Fibroblast of peridontal ligament (primary cell): ENCODE data around the gene CEBPB.
"Not testable (repeated sequence)": the region's sequence is repeated elsewhere in the genome, so short reads cannot be mapped to it uniquely, and the experiment has no call there.

ENCODE experiments used
- DNase-seq: peaks from one replicate; pipeline ENCODE4 v3.0.0-alpha.2; 2010; ENCODE audit errors: extremely low read depth

CEBPB gene

DNA sequence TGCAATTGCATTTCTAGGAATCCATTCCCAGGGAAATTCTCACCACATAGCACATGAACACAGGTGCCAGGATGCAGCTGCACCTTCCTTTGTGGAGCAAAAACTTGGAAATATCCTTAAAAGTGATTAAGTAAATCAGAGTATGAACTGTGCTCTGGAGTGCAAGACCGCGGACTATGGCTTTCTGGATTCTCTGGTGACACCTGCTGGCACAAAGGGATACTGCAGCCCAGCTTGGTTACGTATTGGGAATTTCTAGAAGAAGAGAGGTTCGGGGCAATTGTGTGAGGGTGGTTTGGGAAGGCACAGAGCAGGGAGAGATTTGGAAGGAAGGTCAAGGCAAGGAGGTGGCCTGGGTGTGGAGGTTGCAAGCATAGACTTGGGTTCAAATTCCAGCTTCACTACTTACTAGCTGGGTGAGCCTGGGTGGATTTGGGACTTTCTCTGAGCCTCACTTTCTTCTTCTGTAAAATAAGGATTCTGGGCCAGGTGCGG lies 21.3 kb upstream of the CEBPB start:
- DNase-seq: peak; percentile 88

DNA sequence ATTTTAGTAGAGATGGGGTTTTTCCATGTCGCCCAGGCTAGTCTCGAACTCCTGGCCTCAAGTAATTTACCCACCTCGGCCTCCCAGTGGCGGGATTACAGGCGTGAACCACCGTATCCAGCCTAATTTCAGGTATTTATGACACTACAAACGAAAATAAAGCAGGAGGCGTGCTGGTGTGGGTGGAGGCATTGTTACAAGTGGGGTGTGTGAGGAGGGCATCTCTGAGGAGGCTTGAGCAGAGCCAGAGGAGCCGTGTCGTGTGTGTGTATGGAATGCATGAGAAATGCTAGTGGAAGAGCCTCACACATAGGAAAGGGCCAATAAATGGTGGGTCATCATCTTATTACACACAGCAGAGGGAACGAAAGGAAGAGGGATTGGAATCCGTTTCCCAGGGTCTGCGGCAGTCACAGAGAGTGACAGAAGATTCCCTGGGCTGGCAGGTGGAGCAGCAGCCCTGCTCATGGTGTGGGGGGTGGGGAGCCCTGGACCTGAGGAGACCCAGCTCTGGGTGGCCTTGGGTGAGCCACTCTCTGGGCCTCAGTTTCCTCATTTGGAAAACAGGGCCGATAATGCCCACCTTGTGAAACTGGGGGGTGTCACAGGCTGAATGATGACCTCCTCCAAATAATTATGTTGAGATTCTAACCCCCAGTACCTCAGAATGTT lies 19.9 kb upstream of the CEBPB start:
- no peak for DNase-seq

DNA sequence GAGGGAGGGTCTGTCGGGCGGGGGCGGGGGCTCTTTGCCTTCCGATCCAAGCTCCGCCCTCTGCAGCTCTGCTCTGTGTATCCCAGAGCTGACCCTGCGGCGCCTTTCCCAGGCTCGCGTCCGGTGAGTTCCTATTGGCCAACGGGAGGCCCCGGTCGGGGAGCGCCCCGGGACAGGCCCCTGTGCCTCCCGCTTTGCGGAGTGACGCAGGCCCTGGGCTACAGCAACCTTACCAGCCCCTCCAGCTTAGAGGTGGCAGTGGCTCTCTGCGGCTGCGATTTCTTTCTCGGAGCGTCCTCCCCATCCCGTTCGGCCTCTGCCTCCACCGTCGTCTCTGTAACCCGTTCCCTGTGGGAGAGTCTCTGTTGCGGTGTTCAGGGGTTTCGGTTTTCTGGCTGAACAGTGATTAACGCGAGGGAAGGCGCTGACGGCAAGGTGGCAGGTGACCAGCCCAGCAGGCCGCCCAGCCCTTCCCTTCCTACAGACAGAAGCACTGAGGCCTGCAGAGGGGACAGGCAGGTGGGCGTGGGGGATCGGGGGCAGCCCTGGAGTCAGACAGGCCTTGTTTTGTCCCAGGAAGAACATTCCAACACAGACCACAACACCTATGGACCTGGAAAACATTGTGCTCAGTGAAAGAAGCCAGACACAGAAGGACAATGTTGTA lies 18.1 kb upstream of the CEBPB start:
- peak; percentile 65 for DNase-seq

DNA sequence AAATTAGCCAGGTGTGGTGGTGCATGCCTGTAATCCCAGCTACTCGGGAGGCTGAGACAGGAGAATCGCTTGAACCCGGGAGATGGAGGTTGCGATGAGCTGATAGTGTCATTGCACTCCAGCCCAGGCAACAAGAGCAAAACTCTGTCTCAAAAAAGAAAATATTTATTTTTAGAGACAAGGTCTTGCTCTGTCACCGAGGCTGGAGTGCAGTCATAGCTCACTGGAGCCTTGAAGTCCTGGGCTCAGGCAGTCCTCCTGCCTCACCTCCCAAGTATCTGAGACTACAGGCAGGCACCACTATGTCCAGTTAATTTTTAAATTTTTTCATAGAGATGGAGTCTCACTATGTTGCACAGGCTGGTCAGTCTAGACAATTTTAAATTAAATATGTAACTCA lies 16.2 kb upstream of the CEBPB start:
- DNase-seq: no peak

DNA sequence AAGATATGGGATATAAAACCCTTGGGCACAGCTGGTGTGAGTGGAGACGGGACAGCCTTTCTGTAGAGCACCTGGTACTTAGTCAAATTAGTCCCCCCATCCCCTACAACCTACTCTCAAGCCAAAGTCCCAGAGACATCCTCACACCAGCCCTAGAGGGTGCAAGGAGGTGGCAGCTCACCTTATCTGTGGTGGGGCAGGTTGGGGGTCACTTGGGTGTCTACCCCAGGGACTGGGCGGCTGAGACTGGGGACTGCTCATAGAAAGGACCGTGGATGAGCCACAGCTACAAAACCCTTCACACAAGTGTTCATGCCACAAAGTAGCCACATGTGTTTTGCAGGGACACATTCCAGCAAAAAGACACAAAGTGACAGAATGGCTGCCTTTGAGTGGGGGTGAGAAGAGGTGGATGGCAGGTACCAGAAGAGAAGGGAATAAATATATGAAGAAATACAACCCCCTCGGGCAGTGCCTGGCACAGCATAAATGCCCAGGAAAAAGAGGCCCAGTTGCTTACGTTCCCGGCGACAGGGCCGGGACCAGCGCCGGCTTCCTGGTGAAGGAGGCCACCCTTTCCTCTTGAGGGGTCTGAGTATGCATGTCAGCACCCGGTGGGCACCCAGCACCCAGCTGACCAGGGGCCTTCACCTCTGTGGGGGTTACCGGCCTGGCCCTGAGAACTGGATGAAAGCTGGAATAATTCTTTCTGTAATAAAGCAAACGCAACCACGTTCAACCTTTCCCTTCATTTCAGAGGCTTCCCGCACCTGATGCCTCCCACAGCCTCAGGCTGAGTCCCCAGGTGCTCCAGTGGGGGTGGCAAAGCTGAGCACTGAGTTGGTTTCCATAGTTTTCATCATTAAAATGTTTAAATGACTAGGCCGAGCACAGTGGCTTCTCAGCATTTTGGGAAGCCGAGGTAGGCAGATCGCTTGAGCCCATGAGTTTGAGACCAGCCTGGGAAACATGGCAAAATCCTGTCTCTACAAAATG lies 14.4 kb upstream of the CEBPB start:
- no peak for DNase-seq

DNA sequence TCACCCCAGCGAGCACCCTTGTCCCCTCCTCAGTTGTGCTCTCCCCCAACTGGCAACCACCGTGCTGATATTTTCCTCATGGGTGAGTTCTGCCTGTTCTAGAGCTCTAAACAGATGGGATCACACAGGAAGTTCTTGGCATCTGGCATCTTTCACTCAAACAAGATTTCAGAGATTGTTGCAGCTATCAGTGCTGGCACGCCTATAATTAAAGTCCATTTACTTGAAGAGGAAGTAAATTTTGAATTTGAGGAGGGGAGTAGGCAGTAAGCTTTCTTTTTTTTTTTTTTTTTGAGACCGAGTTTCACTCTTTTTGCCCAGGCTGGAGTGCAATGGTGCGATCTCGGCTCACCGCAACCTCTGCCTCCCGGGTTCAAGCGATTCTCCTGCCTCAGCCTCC lies 12.0 kb upstream of the CEBPB start:
- DNase-seq: not testable (repeated sequence)

DNA sequence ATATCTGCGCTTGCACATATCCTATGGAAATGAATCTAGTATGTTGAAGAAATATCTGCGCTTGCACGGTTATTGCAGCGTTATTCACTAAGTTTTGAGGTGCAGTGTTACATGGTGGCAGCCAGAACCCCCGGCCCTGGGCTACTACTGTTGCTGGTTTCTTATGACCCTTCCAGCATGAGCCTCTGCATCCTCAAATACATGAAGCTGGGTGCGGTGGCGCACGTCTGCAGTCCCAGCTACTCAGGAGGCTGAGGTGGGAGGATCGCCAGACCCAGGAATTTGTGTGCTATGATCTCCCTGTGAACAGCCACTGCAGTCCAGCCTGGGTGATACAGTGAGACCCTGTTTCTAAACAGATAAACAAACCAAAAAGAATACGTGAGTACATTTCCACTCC lies 9.3 kb upstream of the CEBPB start:
- no peak for DNase-seq

DNA sequence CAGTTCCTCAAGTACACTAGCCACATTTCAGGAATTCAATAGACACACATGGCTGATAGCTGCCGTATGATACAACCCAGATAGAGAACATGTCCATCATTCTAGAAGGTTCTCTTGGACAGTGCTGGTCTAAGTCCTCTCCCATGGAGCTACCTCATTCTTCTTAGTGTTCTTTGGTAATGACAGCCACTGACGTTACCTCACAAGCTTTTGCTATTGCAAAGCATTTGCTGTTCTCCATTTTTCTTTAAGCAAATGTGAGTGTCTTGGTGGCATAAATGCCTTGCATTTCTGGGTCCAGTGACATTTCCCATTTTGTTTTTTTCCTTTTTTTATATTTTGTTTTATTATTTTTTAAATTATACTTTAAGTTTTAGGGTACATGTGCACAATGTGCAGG lies 8.3 kb upstream of the CEBPB start:
- no peak for DNase-seq

DNA sequence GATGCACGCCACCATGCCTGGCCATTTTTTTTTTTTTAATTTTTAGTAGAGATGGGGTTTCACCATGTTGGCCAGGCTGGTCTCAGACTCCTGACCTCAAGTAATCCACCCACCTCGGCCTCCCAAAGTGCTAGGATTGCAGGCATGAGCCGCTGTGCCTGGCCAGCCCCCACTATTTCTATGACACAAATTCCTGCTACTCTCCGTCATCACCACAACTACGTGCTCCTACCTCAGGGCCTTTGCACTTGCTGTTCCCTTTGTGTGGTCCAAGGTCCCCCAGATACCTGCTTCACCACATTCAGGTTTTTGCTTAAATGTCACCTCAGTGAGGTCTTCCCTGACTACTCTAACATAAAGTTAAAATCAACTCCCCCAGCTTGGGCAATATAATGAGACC lies 5.2 kb upstream of the CEBPB start:
- DNase-seq: no peak

DNA sequence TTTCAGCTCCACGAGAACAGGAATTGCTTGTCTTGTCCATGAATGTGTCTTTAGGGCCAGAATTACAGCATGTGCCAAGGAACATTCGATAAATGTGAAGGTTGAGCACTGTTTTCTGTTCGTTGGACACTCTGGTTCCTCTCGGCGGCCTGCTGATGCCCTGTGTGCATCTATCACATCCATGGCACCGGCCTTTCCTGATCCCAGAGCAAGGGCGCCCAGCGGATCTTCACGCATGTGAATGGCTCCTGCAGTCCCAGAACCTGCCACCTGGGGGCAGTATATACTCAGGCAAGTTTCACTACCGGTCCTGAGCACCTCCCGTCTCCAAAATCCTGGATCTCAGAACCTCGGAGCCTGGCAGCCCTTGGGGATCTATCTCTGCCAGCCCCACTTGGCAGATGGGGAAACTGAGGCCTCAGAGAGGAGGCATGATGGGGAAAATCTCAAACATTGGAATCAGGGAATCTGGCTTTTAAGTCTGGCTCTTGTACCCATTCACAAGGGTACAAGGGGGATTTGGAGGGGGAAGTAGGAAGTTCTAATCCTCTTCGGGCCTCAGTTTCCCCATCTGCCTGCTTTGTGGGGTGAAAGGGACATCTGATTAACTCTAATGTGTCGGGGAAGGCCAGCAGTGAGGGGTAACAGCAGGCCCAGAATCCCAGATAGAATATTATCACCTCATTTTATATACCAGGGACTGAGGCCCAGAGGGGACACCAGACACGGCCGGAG lies 4.3 kb upstream of the CEBPB start:
- DNase-seq: peak; percentile 87

DNA sequence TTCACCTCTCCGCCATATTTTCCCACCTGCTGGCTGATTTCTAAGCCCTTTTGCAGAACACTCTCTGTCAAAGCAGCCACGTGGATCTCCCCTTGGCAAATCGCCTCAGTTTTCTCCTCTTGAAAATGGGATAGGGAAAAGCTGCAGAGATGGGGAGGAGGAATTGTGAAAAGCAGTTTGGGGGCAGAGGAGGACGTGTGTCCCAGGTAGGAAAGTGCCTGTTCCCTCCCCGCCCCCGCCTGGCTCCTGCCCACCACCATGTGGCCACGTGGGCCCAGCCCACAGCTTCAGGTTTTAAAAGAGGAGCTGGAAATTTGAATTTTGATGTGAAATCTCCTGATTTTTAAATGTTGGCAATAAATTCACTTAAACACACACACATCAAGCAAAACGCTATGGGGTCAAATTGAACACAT lies 3.6 kb upstream of the CEBPB start:
- no peak for DNase-seq

DNA sequence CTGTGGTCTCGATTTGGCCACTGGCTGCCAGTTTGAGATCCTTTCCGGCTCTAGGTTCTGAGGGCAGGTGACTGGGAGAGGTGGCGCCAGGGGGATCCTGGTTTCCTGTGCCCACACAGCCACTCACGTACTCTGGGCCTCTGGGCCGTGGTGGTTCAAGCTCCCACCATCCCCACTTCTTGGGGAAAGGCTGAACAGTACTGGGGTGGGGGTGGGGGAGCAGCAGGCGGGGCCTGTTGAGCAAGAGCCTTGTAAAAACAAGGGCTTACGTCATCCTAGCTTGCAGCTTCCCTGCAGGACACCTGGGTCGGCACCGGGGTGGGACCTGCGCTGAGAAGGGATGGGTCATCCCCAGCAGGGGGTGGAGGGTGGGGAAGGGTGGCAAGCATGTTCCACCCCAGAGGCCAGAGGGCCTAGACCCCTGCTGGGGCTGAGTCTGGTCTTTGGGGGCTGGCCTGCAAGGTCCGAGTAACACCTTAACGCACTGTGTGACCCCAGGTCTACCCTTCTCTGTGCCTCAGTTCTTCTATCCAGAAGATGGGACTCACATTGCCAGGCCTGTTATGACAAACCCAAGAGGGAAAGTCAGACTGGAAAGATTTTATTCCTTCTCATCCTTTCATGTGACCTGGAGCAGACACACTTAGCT lies 3.1 kb upstream of the CEBPB start:
- DNase-seq: no peak

DNA sequence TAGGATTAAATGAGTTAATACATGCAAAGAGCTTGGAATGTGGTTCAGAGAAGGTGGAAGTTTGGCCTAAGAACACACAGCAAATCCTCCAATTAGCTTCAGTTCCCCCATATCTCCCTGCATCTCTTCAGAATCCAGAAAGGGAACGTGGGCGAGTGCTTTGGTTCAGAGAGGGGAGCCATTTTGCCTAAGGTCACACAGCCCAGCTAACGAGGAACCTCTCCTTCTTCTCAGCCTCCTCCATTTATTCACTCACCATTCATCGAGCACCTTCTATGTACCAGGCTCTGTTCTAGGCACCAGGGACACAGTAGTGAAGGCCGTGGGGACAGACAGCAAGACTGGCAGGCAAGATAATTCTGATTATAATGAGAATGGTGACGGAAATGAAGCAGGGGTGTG lies 2.3 kb upstream of the CEBPB start:
- no peak for DNase-seq

DNA sequence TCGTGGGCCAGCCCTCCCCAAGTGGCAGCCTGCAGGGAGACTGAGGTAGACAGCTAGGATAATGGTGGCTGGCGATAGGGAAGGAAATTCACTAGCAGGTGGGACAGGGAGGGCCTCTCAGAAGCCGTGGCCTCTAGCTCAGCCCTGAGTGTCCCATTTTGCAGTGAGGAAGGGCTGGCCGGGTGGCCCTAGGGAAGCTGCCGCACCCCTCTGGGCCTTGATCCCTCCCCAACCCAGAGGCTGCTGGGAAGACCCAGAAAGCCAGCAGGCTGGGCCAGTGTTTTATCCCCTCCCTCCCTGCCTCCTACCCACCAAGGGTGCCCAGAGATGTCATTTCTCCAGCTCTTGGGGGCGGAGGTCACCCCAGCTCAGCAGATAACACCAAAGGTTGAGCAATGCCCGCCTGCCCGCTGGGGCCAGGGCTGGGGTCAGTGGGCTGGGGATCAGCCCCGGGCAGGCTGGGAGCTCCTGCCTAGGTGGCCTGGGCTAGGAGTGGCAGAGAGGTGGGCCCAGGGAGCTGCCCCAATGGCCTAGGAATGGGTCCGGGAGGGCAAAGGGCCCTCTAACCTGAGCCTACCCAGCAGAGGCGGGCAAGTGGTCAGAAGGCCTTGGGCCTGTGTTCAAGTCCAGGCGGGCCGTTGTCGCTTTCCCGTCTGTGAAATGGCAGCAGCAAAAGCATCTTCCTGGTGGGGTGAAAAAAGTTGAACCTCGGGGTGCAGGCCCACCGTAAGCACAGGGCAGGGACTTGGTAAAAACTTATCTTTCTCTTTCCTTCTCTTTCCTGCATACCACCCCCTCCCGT lies 1.6 kb upstream of the CEBPB start:
- DNase-seq: no peak

DNA sequence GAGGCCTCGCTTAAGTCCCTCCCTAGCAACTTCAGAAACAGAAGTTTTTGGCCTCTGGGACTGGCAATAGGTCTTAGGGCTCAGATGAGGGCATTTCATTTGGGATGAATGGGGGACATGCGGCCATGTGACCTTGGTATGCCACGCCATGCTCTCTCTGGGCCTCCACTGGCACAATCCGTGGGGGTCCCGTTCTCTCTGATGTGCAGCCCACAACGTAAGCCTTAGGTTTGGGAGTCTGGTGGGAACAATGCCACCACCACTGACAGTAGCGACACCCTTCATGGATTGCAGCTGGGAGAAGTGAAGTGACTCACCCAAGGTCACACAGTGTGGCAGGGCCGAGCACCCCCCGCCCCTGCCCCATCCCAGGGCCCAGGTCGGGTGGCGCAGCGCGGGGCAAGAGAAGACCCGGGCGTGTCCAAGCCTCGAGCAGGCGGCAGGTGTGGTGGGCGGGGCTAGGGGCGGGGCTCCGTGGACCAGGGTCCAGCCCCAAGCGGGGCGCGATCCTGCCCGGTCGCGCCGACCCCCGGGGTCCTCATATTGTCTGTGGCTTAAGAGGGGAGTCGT lies 864 bp upstream of the CEBPB start:
- no peak for DNase-seq

DNA sequence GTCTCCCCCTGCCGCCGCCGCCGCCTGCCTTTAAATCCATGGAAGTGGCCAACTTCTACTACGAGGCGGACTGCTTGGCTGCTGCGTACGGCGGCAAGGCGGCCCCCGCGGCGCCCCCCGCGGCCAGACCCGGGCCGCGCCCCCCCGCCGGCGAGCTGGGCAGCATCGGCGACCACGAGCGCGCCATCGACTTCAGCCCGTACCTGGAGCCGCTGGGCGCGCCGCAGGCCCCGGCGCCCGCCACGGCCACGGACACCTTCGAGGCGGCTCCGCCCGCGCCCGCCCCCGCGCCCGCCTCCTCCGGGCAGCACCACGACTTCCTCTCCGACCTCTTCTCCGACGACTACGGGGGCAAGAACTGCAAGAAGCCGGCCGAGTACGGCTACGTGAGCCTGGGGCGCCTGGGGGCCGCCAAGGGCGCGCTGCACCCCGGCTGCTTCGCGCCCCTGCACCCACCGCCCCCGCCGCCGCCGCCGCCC lies 474 bp downstream of the CEBPB start:
- peak; percentile 49 for DNase-seq

DNA sequence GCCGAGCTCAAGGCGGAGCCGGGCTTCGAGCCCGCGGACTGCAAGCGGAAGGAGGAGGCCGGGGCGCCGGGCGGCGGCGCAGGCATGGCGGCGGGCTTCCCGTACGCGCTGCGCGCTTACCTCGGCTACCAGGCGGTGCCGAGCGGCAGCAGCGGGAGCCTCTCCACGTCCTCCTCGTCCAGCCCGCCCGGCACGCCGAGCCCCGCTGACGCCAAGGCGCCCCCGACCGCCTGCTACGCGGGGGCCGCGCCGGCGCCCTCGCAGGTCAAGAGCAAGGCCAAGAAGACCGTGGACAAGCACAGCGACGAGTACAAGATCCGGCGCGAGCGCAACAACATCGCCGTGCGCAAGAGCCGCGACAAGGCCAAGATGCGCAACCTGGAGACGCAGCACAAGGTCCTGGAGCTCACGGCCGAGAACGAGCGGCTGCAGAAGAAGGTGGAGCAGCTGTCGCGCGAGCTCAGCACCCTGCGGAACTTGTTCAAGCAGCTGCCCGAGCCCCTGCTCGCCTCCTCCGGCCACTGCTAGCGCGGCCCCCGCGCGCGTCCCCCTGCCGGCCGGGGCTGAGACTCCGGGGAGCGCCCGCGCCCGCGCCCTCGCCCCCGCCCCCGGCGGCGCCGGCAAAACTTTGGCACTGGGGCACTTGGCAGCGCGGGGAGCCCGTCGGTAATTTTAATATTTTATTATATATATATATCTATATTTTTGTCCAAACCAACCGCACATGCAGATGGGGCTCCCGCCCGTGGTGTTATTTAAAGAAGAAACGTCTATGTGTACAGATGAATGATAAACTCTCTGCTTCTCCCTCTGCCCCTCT lies 1.1 kb downstream of the CEBPB start:
- DNase-seq: peak; percentile 30

DNA sequence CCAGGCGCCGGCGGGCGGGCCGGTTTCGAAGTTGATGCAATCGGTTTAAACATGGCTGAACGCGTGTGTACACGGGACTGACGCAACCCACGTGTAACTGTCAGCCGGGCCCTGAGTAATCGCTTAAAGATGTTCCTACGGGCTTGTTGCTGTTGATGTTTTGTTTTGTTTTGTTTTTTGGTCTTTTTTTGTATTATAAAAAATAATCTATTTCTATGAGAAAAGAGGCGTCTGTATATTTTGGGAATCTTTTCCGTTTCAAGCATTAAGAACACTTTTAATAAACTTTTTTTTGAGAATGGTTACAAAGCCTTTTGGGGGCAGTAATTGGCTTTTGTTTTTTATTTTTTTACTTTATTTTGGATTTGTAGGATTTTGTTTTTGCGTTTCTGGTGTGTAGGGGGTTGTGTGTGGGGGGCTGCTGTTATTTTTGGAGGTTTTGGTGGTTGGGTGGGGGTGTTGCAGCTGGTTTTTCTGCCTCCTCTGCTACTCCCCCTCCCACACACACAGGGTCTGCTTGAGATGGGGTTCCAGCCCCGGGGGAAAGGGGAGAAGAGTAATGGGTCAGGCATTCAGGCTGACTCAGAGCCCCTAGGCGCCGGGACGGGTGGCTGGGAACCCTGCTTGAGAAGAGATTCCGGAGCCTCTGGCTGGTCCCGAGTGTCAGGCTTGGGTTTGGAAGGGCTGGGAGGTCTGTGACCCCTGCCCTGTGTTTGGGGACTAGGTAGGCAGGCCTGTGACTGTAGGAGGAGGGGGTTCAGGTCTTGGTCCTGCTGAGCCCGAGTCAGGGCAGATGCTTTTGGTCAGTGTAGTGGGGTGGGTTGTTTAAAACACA lies 2.0 kb downstream of the CEBPB start:
- peak; percentile 92 for DNase-seq
